SJCRH30 (cell line): ENCODE data around the gene RHOC. TPM values are rescaled to one million over a fixed set of nuclear protein-coding genes. Genes with fewer than 3 reads are reported as not detected.

Experiments
- DNase-seq, 2 experiments: peaks; one replicate each; pipeline ENCODE4 v3.0.0-alpha.2; 2015 to 2020
- H3K27ac ChIP-seq: fragments of 250-450 bp; sonication (Bioruptor Pico); 2 replicates; pipeline ENCODE4 v1.5.1; 2020; ENCODE audit warnings: mild to moderate bottlenecking, moderate library complexity
- H3K27me3 ChIP-seq: fragments of 250-450 bp; sonication (Bioruptor Pico); 2 replicates; pipeline ENCODE4 v1.5.1; 2020; ENCODE audit warnings: mild to moderate bottlenecking, moderate library complexity
- H3K36me3 ChIP-seq: fragments of 250-450 bp; sonication (Bioruptor Pico); 2 replicates; pipeline ENCODE4 v1.5.1; 2020; ENCODE audit warnings: mild to moderate bottlenecking, moderate library complexity
- H3K4me1 ChIP-seq: fragments of 250-450 bp; sonication (Bioruptor Pico); 2 replicates; pipeline ENCODE4 v1.5.1; 2020; ENCODE audit warnings: mild to moderate bottlenecking, moderate library complexity
- H3K4me3 ChIP-seq: fragments of 250-450 bp; sonication (Bioruptor Pico); 2 replicates; pipeline ENCODE4 v1.5.1; 2020; ENCODE audit warnings: mild to moderate bottlenecking, moderate library complexity
- H3K9me3 ChIP-seq: fragments of 250-450 bp; sonication (Bioruptor Pico); replicated peaks from 2 replicates; pipeline ENCODE4 v1.5.1; 2020; ENCODE audit warnings: mild to moderate bottlenecking, moderate library complexity
- total RNA-seq: library from RNA; depleted of rRNA; stranded (reverse); fragments of >200 nt; shearing (Covaris generic); gene quantifications from 2 replicates; pipeline ENCODE4 v1.2.3, GENCODE V29; 2014

The RHOC gene
- total RNA-seq, 1 experiment from 2014 or later = 72.4 TPM

DNA sequence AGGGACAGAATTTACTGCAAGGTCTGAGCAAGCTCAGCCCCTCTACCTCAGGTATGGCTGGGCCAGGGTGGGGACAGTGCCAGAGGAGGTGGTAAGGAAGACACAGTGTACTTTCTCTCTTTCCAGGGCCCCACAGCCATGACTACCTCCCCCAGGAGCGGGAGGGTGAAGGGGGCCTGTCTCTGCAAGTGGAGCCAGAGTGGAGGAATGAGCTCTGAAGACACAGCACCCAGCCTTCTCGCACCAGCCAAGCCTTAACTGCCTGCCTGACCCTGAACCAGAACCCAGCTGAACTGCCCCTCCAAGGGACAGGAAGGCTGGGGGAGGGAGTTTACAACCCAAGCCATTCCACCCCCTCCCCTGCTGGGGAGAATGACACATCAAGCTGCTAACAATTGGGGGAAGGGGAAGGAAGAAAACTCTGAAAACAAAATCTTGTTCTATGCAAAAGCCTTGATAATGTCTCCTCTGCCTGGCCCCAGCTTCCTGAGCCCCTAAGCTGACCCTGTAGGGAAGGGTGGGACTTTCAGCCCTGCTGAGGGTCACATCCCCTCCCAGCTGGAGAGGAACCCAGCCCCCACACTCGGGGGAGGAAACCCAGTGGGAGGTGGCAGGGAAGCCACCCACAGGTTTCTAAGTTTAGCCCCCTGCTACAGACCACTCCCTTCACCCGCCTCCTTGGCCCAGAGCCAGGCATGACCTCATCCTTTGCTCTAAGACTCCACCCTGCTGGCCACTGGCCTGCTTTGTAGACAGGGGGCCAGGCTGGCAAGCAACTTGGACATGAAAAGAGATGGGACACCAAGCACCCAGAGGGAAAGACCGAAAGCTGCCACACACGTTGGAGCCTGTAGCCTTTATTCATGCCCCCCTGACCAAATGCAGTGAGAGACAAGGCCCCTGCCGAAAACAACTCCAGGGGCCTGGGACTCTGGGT, 6.4 kb downstream of the RHOC start:
- peak overlapping the region; percentile 36; the same call in 1 of the 2 replicates for H3K27ac ChIP-seq
- H3K4me3 ChIP-seq = no peak overlapping the region
- peaks cover 42% of the 10 kb centered on the region for H3K36me3 ChIP-seq
- no peaks in the 10 kb centered on the region for H3K27me3 ChIP-seq
- no peaks in the 10 kb centered on the region for H3K9me3 ChIP-seq
- peaks cover 28% of the 10 kb centered on the region for H3K4me1 ChIP-seq
- peak; percentile 96 to 97 for DNase-seq

DNA sequence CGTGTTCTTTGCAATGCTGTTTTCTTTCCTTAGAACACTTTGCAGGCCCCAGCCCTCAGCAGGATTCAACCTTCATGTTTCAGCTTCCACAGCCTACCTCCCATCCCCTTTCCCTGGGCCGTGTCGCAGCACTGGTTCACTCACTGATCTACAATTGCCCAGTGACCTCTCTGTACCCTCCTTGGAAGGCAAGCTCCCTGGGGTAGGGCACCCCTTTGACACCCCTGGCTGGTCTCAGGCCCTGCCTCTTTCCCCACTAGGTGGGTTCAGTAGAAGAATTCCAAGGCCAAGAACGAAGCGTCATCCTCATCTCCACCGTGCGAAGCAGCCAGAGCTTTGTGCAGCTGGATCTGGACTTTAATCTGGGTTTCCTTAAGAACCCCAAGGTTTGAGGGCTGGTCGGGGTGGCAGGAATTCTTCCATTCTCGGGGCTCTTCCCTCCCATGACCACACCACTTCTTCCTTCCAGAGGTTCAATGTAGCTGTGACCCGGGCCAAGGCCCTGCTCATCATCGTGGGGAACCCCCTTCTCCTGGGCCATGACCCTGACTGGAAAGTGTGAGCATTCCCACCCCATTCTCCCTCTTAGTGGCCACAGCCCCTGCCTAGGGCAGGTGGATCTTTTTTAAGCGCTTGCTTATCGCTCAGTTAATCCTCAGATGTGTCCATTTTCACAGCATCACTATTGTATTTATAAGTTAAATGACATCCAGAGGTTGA, 7.3 kb downstream of the RHOC start:
- H3K4me3 ChIP-seq = no peak overlapping the region
- H3K36me3 ChIP-seq = peaks cover 44% of the 10 kb centered on the region
- peaks cover 24% of the 10 kb centered on the region for H3K4me1 ChIP-seq
- DNase-seq = no peak
- no peaks in the 10 kb centered on the region for H3K9me3 ChIP-seq
- H3K27ac ChIP-seq = no peak overlapping the region
- no peaks in the 10 kb centered on the region for H3K27me3 ChIP-seq

DNA sequence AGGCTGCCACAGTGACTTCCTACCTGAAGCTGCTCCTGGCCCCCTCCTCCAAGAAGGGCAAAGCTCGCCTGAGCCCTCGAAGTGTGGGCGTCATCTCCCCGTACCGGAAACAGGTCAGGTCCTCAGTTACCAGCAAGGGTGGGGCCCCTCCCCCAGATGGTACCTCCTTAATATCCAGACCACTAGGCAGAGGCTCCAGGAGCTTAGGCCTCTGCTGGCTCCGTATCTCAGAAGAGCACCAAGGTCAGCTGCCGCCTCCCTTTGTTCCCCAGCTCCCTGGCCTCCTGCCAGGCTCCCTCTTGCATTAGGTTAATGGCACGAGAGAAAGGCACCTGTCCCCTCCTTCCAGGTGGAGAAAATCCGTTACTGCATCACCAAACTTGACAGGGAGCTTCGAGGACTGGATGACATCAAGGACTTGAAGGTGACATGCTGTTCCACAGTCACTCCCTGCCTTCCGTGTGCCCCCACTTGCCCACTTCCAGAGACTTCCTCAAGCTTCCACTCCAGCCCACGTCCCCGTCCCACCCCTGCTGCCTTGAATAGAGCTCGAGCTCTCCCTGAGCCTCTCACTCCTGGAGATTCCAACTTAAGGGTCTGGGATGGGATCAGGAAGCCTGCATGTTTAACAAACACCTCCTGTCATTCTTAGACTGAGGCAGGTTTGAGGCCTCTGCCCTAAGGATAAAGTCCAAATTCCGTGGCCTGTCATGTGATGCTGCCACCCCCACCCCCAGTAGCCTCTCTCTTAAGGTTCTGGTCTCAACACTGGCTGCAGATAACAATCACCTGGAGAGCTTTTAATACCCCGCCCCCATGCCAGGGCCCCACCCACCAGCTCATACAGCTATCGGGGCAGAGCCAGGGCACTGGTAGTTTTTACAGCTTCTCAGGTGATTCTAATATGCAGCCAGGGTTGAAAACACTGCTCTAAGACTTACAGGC, 8.3 kb downstream of the RHOC start:
- Histone ChIP-seq H3K4me1 (peaks cover 19% of the 10 kb centered on the region), H3K9me3 (no peaks in the 10 kb centered on the region), H3K27me3 (no peaks in the 10 kb centered on the region), H3K27ac (no peak overlapping the region), H3K4me3 (no peak overlapping the region), H3K36me3 (peaks cover 52% of the 10 kb centered on the region)
- peak in 1 of 2 experiments; percentile 27 for DNase-seq

DNA sequence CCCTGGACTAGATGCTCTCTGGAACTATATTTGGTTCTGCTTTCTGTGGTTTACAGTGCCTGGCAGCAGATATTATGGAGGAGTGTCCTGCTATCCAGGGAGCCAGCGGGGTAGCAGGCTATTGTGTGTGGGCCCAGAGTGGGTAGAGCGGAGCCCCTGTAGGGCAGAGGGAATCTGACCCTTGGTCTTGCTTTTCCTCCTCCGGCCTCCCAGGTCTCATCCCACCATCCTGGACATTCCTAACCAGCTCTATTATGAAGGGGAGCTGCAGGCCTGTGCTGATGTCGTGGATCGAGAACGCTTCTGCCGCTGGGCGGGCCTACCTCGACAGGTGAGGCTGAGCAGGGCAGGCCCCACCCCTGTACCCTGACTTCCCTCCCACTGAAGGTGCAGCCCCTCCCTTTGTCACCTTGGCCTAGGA, 9.1 kb downstream of the RHOC start:
- no peak for DNase-seq
- Histone ChIP-seq H3K4me1 (peaks cover 16% of the 10 kb centered on the region), H3K27ac (no peak overlapping the region), H3K9me3 (no peaks in the 10 kb centered on the region), H3K27me3 (no peaks in the 10 kb centered on the region), H3K4me3 (no peak overlapping the region), H3K36me3 (peaks cover 58% of the 10 kb centered on the region)

DNA sequence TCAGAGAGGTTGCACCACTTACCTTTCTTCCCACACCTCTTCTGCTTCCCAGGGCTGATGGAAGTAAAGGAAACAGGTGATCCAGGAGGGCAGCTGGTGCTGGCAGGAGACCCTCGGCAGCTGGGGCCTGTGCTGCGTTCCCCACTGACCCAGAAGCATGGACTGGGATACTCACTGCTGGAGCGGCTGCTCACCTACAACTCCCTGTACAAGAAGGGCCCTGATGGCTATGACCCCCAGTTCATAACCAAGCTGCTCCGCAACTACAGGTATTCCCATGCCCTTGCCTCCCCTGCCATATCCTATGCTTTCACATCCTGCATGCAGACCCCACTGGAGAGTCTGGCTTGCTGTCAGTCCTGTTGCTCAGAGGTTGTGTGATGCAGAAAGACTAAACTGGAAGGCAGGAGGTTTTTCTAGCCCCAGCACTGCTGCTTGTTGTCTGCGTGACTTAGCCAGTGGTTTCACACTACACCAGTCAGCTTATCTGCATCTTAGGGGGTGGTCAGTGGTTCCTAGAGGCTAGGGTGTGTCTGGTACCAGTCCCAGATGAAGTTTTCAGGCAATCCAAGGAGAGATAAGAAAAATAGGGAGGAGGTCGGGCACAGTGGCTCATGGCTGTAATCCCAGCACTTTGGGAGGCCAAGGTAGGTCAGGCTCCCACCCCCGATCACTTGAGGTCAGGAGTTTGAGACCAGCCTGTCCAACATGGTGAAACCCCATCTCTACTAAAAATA, 10.2 kb downstream of the RHOC start:
- peaks cover 14% of the 10 kb centered on the region for H3K4me1 ChIP-seq
- H3K27ac ChIP-seq = no peak overlapping the region
- peaks cover 63% of the 10 kb centered on the region for H3K36me3 ChIP-seq
- no peaks in the 10 kb centered on the region for H3K27me3 ChIP-seq
- H3K9me3 ChIP-seq = no peaks in the 10 kb centered on the region
- H3K4me3 ChIP-seq = no peak overlapping the region
- no peak for DNase-seq

DNA sequence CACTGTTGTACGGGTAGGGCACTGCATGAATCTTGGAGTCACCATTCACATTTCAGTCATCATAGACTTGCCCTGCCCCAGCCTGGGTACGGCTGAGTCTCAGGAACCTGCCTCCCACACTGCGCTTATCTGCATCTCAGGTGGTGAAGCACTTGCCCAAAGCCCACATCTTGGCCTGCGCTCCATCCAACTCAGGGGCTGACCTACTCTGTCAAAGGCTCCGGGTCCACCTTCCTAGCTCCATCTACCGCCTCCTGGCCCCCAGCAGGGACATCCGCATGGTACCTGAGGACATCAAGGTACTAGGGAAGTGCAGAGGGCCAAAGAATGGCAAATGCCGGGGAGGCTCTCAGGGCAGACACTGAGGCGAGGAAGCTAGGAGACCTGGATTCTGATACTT, 11.7 kb downstream of the RHOC start:
- no peaks in the 10 kb centered on the region for H3K9me3 ChIP-seq
- no peaks in the 10 kb centered on the region for H3K27me3 ChIP-seq
- H3K4me1 ChIP-seq = peaks cover 2% of the 10 kb centered on the region; the same call in 1 of the 2 replicates
- H3K27ac ChIP-seq = no peak overlapping the region
- DNase-seq = no peak
- no peak overlapping the region for H3K4me3 ChIP-seq
- peaks cover 57% of the 10 kb centered on the region for H3K36me3 ChIP-seq

DNA sequence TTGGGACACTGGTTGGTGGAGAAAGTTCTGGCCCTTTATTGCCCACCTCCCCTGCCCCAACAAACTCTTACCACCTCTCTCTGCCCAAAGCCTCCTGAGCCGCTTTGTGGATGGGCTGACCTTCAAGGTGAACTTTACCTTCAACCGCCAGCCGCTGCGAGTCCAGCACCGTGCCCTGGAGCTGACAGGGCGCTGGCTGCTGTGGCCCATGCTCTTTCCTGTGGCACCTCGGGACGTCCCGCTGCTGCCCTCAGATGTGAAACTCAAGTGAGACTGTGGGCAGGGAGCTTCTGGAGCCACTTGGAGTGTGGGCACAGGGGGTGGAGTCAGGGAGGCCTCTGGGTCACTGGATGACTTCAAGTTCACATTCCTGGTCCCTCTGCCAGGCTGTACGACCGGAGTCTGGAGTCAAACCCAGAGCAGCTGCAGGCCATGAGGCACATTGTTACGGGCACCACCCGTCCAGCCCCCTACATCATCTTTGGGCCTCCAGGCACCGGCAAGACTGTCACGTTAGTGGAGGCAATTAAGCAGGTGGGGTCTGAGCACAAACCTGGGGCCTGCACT, 12.5 kb downstream of the RHOC start:
- no peak for DNase-seq

DNA sequence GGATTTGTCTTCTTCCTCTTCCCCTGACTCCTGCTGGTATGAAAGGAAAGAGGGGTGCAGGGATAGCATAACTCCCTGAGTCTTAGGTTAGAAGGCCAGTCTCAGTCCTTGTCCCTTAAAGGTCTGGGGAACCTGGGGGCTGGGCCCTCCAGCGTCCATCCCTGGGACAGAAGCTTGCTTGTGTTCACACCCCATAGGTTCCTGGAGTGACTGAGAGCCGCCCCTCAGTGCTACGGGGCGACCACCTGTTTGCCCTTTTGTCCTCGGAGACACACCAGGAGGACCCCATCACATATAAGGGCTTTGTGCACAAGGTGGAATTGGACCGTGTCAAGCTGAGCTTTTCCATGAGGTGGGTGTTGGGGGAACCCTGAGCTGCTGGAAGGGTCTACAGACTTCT, 13.1 kb downstream of the RHOC start:
- Histone ChIP-seq H3K4me3 (no peak overlapping the region), H3K27ac (no peak overlapping the region), H3K36me3 (peaks cover 51% of the 10 kb centered on the region), H3K27me3 (no peaks in the 10 kb centered on the region), H3K4me1 (peaks cover 7% of the 10 kb centered on the region), H3K9me3 (no peaks in the 10 kb centered on the region)
- no peak for DNase-seq

More for the DNA sequence above, 12.5 kb downstream of the RHOC start:
- Histone ChIP-seq H3K36me3 (peaks cover 55% of the 10 kb centered on the region), H3K4me1 (peaks cover 2% of the 10 kb centered on the region), H3K27me3 (no peaks in the 10 kb centered on the region), H3K9me3 (no peaks in the 10 kb centered on the region), H3K4me3 (no peak overlapping the region), H3K27ac (no peak overlapping the region)

DNA sequence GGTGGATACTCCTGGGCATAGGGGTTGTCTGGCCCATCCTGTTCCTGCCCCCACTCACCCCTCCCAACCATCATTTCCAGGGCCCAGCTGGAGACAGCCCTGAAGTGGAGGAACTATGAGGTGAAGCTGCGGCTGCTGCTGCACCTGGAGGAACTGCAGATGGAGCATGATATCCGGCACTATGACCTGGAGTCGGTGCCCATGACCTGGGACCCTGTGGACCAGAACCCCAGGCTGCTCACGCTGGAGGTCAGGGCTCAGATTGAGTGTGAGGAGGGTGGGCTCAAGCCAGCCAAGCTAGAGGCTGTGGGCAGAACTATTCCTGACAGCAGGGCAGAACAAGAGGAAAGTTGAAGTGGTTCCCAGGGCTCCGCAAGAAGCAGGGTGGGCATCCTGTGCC, 14.2 kb downstream of the RHOC start:
- DNase-seq = no peak
- Histone ChIP-seq H3K9me3 (no peaks in the 10 kb centered on the region), H3K27ac (no peak overlapping the region), H3K4me3 (no peak overlapping the region), H3K36me3 (peaks cover 47% of the 10 kb centered on the region), H3K27me3 (no peaks in the 10 kb centered on the region), H3K4me1 (peaks cover 17% of the 10 kb centered on the region)

DNA sequence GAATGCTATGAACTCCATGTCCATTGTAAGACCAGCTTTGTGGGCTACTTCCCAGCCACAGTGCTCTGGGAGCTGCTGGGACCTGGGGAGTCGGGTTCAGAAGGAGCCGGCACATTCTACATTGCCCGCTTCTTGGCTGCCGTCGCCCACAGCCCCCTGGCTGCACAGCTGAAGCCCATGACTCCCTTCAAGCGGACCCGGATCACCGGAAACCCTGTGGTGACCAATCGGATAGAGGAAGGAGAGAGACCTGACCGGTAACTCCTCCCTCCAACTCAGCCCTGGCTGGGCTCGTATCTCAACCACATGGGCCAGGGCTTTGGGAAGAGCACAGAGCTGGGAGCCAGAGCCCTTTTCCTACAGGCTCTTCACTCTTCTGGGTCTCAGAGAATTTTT, 17.1 kb downstream of the RHOC start:
- Histone ChIP-seq H3K4me1 (peaks cover 17% of the 10 kb centered on the region), H3K4me3 (no peak overlapping the region), H3K27ac (no peak overlapping the region; the same call in 1 of the 2 replicates), H3K27me3 (no peaks in the 10 kb centered on the region), H3K9me3 (no peaks in the 10 kb centered on the region), H3K36me3 (peaks cover 33% of the 10 kb centered on the region)
- no peak for DNase-seq

DNA sequence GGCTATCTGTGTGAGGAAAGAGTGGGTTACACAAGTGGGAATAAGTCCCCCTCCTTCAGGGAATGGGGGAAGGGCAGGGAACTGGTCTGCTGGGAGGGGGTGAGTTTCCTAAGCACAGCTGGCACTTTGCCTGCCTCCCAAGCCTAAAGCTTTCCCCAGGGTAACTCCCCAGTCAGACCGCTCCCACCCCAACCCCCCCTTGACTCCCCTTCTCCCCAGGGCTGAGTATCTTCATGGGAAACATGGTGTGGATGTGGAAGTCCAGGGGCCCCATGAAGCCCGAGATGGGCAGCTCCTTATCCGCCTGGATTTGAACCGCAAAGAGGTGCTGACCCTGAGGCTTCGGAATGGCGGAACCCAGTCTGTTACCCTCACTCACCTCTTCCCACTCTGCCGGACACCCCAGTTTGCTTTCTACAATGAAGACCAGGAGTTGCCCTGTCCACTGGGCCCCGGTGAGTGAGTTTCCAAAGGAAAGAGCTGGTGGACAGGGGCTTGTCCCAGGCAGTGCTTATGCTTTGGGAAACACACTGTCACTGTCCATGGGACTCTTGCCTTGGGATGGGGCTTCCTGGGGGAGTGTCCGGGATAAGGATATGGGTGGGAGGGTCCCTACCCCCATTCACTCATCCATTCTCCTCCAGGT, 17.6 kb downstream of the RHOC start:
- Histone ChIP-seq H3K36me3 (peaks cover 29% of the 10 kb centered on the region), H3K27ac (peak overlapping the region; percentile 62), H3K27me3 (no peaks in the 10 kb centered on the region), H3K4me1 (peaks cover 17% of the 10 kb centered on the region), H3K4me3 (peak overlapping the region; percentile 29), H3K9me3 (no peaks in the 10 kb centered on the region)
- DNase-seq = no peak

DNA sequence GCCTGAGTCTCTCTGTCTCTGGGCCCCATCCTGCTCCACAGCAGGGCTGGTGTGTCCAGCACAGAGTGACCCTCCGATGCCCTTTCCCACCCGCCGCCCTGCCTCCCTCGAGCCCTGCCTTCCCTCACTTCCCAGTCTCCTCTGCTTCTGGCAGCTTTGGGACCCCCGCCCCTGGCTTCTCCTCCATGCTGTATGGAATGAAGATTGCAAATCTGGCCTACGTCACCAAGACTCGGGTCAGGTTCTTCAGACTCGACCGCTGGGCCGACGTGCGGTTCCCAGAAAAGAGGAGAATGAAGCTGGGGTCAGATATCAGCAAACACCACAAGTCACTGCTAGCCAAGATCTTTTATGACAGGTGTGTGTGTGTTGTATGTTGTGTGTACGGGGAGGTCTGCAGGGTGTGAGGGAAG, 18.1 kb downstream of the RHOC start:
- peaks cover 24% of the 10 kb centered on the region for H3K36me3 ChIP-seq
- H3K4me3 ChIP-seq = peak overlapping the region; percentile 29
- DNase-seq = peak; percentile 78 to 88
- peak overlapping the region; percentile 62 for H3K27ac ChIP-seq
- peaks cover 17% of the 10 kb centered on the region for H3K4me1 ChIP-seq
- no peaks in the 10 kb centered on the region for H3K27me3 ChIP-seq
- no peaks in the 10 kb centered on the region for H3K9me3 ChIP-seq

DNA sequence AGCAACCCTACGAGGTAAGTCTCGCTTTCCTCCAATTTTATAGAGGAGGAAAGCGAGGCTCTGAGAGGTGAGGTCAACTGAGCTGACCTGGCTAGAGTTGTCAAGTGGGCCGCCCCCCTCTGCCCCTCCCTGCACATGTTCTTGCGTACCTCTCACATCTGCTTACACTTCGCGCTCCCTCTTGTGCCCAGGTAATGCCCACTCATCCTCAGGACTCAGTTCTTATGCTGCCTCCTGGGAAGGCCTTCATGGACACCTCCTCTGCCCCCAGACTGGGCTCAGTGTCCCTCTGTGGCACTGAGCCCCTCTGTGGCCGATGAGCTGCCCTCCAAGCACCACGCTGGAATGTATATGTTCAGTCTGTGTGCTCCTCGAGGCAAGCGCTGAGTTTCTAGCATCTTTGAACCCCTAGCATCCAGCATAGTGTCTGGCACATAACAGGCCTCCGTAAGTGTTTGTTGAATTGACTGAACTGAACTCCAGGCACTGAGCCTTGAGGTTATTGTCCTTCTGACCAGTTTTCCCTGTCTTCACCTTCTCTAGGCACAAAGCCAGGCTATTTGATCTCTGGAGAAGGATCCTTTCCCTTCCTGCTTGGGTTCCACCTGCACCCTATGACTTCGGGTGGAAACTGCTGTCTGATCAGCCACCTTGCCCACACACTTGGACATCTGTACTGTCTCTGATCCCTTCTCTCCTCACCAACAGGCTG, 19.0 kb downstream of the RHOC start:
- no peaks in the 10 kb centered on the region for H3K27me3 ChIP-seq
- peaks cover 19% of the 10 kb centered on the region for H3K36me3 ChIP-seq
- H3K27ac ChIP-seq = peak overlapping the region; percentile 62
- DNase-seq = no peak
- peaks cover 17% of the 10 kb centered on the region for H3K4me1 ChIP-seq
- H3K4me3 ChIP-seq = no peak overlapping the region
- H3K9me3 ChIP-seq = no peaks in the 10 kb centered on the region
